Ascending aorta (tissue), 2 donors: ENCODE results near the gene ST6GALNAC6. TPM values are rescaled to one million over a fixed set of nuclear protein-coding genes. Genes with fewer than 3 reads are reported as not detected.

ENCODE experiments used
- DNase-seq, 2 donors: peaks; one replicate each; pipeline ENCODE4 v3.0.0-alpha.2; 2019; ENCODE audit warnings: low spot score in 2 of 2
- H3K27ac ChIP-seq, 2 donors: fragments of 200-600 bp; sonication (generic); one replicate each; pipeline ENCODE4 v1.5.1; 2016 to 2017; ENCODE audit warnings: mild to moderate bottlenecking in 1 of 2
- H3K27me3 ChIP-seq: fragments of 200-600 bp; sonication (generic); one replicate; pipeline ENCODE4 v1.5.1; 2017
- H3K36me3 ChIP-seq, 2 donors: fragments of 200-600 bp; sonication (generic); one replicate each; pipeline ENCODE4 v1.5.1; 2016
- H3K4me1 ChIP-seq, 2 donors: fragments of 200-600 bp; sonication (generic); one replicate each; pipeline ENCODE4 v1.5.1; 2016 to 2017; ENCODE audit warnings: mild to moderate bottlenecking in 1 of 2
- H3K4me3 ChIP-seq, 2 donors: fragments of 200-600 bp; sonication (generic); one replicate each; pipeline ENCODE4 v1.5.1; 2016 to 2017; ENCODE audit warnings: mild to moderate bottlenecking in 1 of 2
- H3K9me3 ChIP-seq, 2 donors: fragments of 200-600 bp; sonication (generic); one replicate each; pipeline ENCODE4 v1.5.1; 2016
- CTCF ChIP-seq, 3 experiments: fragments of 200-600 bp in 2 of 3; fragments of 450-650 bp in 1 of 3; sonication (generic) in 2 of 3; IDR thresholded peaks; one replicate each; pipeline ENCODE4 v1.5.1; 2016 to 2019; ENCODE audit warnings: antibody characterized with exemption in 3 of 3, mild to moderate bottlenecking in 1 of 3, moderate library complexity in 1 of 3
- intact Hi-C: fragments of 100-400 bp; cut with DNase I; formaldehyde crosslinking; loops from one replicate; pipeline ENCODE4 v1.15.1; 2023
- total RNA-seq: library from RNA; depleted of rRNA; stranded (reverse); fragments of >200 nt; gene quantifications from one replicate; pipeline ENCODE4 v1.1.0, GENCODE V29; 2016

ST6GALNAC6 gene
- total RNA-seq, 1 donor from 2014 or later = 172 TPM

DNA sequence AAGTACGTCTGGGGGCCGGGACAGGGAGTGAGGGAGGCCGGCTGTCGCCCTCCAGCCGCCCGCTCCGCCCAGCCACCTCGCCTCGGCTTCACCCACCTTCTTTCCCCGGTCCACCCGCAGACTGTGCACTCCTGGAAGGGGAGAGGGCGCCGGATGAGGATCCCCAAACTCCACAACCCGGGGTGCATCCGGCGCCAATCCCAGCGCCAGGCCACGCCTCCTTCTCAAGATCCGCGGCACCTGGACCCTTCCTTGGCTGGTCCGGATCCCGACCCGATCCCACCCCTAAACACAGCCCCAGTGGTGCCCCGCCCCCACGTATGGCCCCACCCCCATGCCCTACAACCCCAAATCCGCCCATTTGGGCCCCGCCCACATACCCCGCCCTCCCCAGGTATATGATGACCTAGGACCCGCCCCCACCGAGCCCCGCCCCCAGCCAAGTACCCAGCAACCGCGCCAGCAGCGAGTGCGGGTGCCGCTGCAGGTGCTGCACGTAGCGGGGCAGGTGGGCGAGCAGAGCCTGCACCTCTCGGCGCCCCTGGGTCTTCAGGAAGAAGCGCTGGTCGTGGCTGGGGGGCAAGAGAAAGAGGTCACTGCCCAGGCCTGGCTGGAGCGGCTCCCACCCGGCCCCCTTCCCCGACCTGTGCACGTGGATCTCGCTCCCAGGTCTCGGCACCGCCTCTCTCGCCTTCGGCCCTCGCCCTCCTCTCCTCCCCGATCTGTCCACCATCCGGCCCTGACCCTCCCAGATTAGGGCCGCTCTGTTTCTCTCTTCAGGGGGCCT is 28.0 kb upstream of the ST6GALNAC6 start:
- no peak for DNase-seq
- no peak for TF ChIP-seq CTCF (IDR thresholded peaks at IDR 0.05)
- Histone ChIP-seq H3K4me3 (no peak overlapping the region), H3K4me1 (peaks cover 0 to 28% of the 10 kb centered on the region in 2 donors), H3K36me3 (no peaks in the 10 kb centered on the region), H3K27me3 (no peaks in the 10 kb centered on the region), H3K27ac (no peak overlapping the region), H3K9me3 (no peaks in the 10 kb centered on the region)
- intact Hi-C loops = loop anchor here (10.0 kb wide), 1 partner anchor 423 kb away; no protein-coding TSS in a partner anchor

GRCh38 chr9:127926906-127927200 is 27.4 kb upstream of the ST6GALNAC6 start:
- H3K9me3 ChIP-seq = no peaks in the 10 kb centered on the region
- H3K36me3 ChIP-seq = no peaks in the 10 kb centered on the region
- no peak overlapping the region for H3K4me3 ChIP-seq
- intact Hi-C loops = loop anchor here (10.0 kb wide), 1 partner anchor 422 kb away; no protein-coding TSS in a partner anchor
- peaks cover 0 to 29% of the 10 kb centered on the region in 2 donors for H3K4me1 ChIP-seq
- DNase-seq = no peak
- H3K27me3 ChIP-seq = no peaks in the 10 kb centered on the region
- TF ChIP-seq CTCF (IDR thresholded peaks at IDR 0.05) = no peak
- no peak overlapping the region for H3K27ac ChIP-seq

- H3K4me1 ChIP-seq = peaks cover 0 to 32% of the 10 kb centered on the region in 2 donors
- no peak for DNase-seq
- H3K36me3 ChIP-seq = no peaks in the 10 kb centered on the region
- TF ChIP-seq CTCF (IDR thresholded peaks at IDR 0.05) = no peak
- H3K4me3 ChIP-seq = no peak overlapping the region
- H3K27ac ChIP-seq = no peak overlapping the region
- H3K27me3 ChIP-seq = no peaks in the 10 kb centered on the region
- intact Hi-C loops = loop anchor here (10.0 kb wide), 1 partner anchor 421 kb away; no protein-coding TSS in a partner anchor
- no peaks in the 10 kb centered on the region for H3K9me3 ChIP-seq
Observed at GRCh38 chr9:127925959-127926905, 26.8 kb upstream of the ST6GALNAC6 start.

DNA sequence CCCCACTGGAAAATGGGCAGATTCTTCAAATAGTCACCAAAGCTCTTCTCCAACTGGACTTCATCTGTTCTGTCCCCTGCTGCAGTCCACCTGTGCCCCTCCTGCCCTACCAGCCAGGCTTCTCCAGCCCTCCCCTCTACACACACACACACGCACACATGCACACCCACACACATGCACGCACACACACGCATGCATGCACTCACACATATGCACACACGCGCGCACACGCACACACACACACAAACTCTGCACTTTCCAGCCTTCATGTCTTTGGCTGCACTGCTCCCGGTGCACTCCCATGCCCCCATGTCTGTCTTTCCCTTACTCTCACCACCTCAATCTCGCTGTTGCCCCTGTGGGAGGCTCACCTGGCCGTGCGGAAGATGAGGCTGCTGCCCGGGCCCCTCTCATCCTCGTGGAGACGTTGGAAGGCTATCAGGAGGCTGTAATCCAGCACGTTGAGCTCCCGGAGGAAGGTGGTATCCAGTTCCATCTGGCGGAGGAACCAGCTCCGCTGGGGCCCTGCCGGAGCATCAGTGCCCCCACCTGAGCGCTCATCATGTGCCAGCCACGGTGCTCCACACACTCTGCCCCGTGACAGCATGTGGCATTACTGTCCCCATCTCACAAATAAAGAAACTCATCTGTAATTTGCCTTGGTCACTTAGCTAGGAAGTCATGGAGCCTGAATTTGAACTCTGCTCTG is 25.5 kb upstream of the ST6GALNAC6 start:
- peaks cover 0 to 23% of the 10 kb centered on the region in 2 donors for H3K4me1 ChIP-seq
- H3K36me3 ChIP-seq = no peaks in the 10 kb centered on the region
- TF ChIP-seq CTCF (IDR thresholded peaks at IDR 0.05) = no peak
- H3K4me3 ChIP-seq = no peak overlapping the region
- H3K27ac ChIP-seq = no peak overlapping the region
- intact Hi-C loops = loop anchor here (10.0 kb wide), 1 partner anchor 420 kb away; no protein-coding TSS in a partner anchor
- no peaks in the 10 kb centered on the region for H3K27me3 ChIP-seq
- H3K9me3 ChIP-seq = no peaks in the 10 kb centered on the region
- no peak for DNase-seq

- no peak for DNase-seq
- no peak for TF ChIP-seq CTCF (IDR thresholded peaks at IDR 0.05)
- H3K4me3 ChIP-seq = no peak overlapping the region
- intact Hi-C loops = loop anchor here (10.0 kb wide), 1 partner anchor 419 kb away; no protein-coding TSS in a partner anchor
- H3K9me3 ChIP-seq = no peaks in the 10 kb centered on the region
- no peaks in the 10 kb centered on the region for H3K36me3 ChIP-seq
- no peaks in the 10 kb centered on the region for H3K27me3 ChIP-seq
- H3K27ac ChIP-seq = no peak overlapping the region
- peaks cover 0 to 31% of the 10 kb centered on the region in 2 donors for H3K4me1 ChIP-seq
Observed at GRCh38 chr9:127923771-127924170, 24.4 kb upstream of the ST6GALNAC6 start.
